Pancreas (tissue), 10 donors: ENCODE results near the gene OPCML. TPM values are rescaled to one million over a fixed set of nuclear protein-coding genes. Genes with fewer than 3 reads are reported as not detected.

Source experiments
- ATAC-seq, 4 donors: fragments of 200-7000 bp; cut with Tn5 transposase; one replicate each; pipeline versions ENCODE4 v1.8.0 to v1.9.1; 2020; ENCODE audit warnings: mild to moderate bottlenecking in 4 of 4, moderate library complexity in 4 of 4
- DNase-seq, 6 donors: peaks; one replicate each; pipeline ENCODE4 v3.0.0-alpha.2; 2020
- FAIRE-seq: peaks from 2 replicates; lab custom pipeline; 2012; peaks lifted over from hg19 to GRCh38; lab: Jason Lieb, UNC
- H3K27ac ChIP-seq, 4 donors: fragments of 200-600 bp; sonication (generic); 1 replicate in 3 of 4; 2 replicates in 1 of 4; pipeline versions ENCODE4 v1.5.0 to v1.8.0; 2020
- H3K27me3 ChIP-seq, 4 donors: fragments of 200-600 bp; one replicate each; pipeline ENCODE4 v1.8.0; 2021
- H3K36me3 ChIP-seq, 3 donors: fragments of 200-600 bp; sonication (generic) in 1 of 3; one replicate each; pipeline versions ENCODE4 v1.5.0 to v1.8.0; 2020 to 2021
- H3K4me1 ChIP-seq, 3 donors: fragments of 200-600 bp; one replicate each; pipeline ENCODE4 v1.8.0; 2021
- H3K4me3 ChIP-seq, 4 donors: fragments of 200-600 bp; sonication (generic) in 2 of 4; one replicate each; pipeline versions ENCODE4 v1.5.0 to v1.8.0; 2020 to 2021
- H3K9me3 ChIP-seq, 4 donors: fragments of 200-600 bp; one replicate each; pipeline ENCODE4 v1.8.0; 2021
- CTCF ChIP-seq, 4 donors: fragments of 200-600 bp; sonication (generic) in 3 of 4; IDR thresholded peaks; one replicate each; pipeline versions ENCODE4 v1.5.0 to v1.8.0; 2021; ENCODE audit warnings: antibody characterized with exemption in 4 of 4
- WGBS, 2 donors: extraction: QIAGEN DNeasy Blood & Tissue Kit; methylation state at CpG; one replicate each; pipeline ENCODE4 v1.1.7; 2013; 5-methylcytosine and 5-hydroxymethylcytosine counted together
- intact Hi-C, 3 donors: fragments of 100-400 bp; cut with DNase I; formaldehyde crosslinking; loops; one replicate each; pipeline versions ENCODE4 v1.11.1 to v1.14.2; 2022
- polyA plus RNA-seq, 2 donors: library from polyadenylated mRNA; stranded (reverse); fragments of 200-250 nt; gene quantifications; one replicate each; pipeline ENCODE4 v1.2.3, GENCODE V29; 2013
- total RNA-seq, 6 donors: library from RNA; stranded (reverse); fragmentation: NEBNext Ultra II Directional in 4 of 6; extraction: Animal tissue kit (Norgen Biotek cat#: 25700) in 4 of 6; gene quantifications; one replicate each; pipeline versions ENCODE4 v1.2.1 to v1.2.4, GENCODE V29; 2021 to 2023
- donor health status: healthy with polysubstance abuse.
- donor health status: DM: no; HTN: no; CAD: no; lungs with moderate emphysema.
- donor health status: DM: no; HTN: no; CAD: no.
- donor health status: control.
- donor health status: control.
- donor health status: Bipolar disorder and iron deficiency.
- donor health status: DM: yes; HTN: yes; CAD: no.
- donor health status: DM: no; HTN: no; CAD: no.
- donor health status: DM: no; HTN: no; CAD: no.
- donor health status: DM: yes; HTN: yes; CAD: no.

Gene OPCML
- total and polyA plus RNA-seq, 8 donors = 0.05 to 0.31 (median 0.19) TPM

- H3K36me3 ChIP-seq = no peaks in the 10 kb centered on the region
Observed at GRCh38 chr11:133222425-133223330, 309.6 kb downstream of the OPCML start.

GRCh38 chr11:133219543-133219942 lies 312.8 kb downstream of the OPCML start:
- WGBS, 2 donors = 62 to 70% methylated on average over 4 of the region's 4 CpGs
- intact Hi-C loops = no loop called here
- no peak for FAIRE-seq

More at GRCh38 chr11:133222425-133223330, 309.6 kb downstream of the OPCML start:
- Histone ChIP-seq H3K4me1 (no peaks in the 10 kb centered on the region), H3K9me3 (no peaks in the 10 kb centered on the region), H3K27ac (no peak overlapping the region), H3K27me3 (no peaks in the 10 kb centered on the region), H3K4me3 (no peak overlapping the region)
- intact Hi-C loops = no loop called here
- no peak for TF ChIP-seq CTCF (IDR thresholded peaks at IDR 0.05)
- no peak for ATAC-seq
- 36 to 39% methylated on average over 13 of the region's 13 CpGs for WGBS, 2 donors
- no peak for DNase-seq
- FAIRE-seq = no peak

GRCh38 chr11:133216813-133217212 lies 315.5 kb downstream of the OPCML start:
- DNase-seq (no peak), FAIRE-seq (no peak), ATAC-seq (no peak)
- Histone ChIP-seq H3K4me1 (no peaks in the 10 kb centered on the region), H3K36me3 (no peaks in the 10 kb centered on the region), H3K27ac (no peak overlapping the region), H3K4me3 (no peak overlapping the region), H3K9me3 (no peaks in the 10 kb centered on the region), H3K27me3 (no peaks in the 10 kb centered on the region)
- intact Hi-C loops = no loop called here
- no peak for TF ChIP-seq CTCF (IDR thresholded peaks at IDR 0.05)

More at GRCh38 chr11:133219543-133219942, 312.8 kb downstream of the OPCML start:
- no peaks in the 10 kb centered on the region for H3K9me3 ChIP-seq
- H3K27ac ChIP-seq = no peak overlapping the region
- TF ChIP-seq CTCF (IDR thresholded peaks at IDR 0.05) = no peak
- no peak for ATAC-seq
- no peak for DNase-seq
- H3K36me3 ChIP-seq = no peaks in the 10 kb centered on the region
- H3K4me1 ChIP-seq = no peaks in the 10 kb centered on the region
- H3K27me3 ChIP-seq = no peaks in the 10 kb centered on the region
- no peak overlapping the region for H3K4me3 ChIP-seq

GRCh38 chr11:133215596-133216230 lies 316.6 kb downstream of the OPCML start:
- no peak for DNase-seq
- Histone ChIP-seq H3K27me3 (no peaks in the 10 kb centered on the region), H3K4me3 (no peak overlapping the region), H3K27ac (no peak overlapping the region), H3K9me3 (no peaks in the 10 kb centered on the region), H3K4me1 (no peaks in the 10 kb centered on the region), H3K36me3 (no peaks in the 10 kb centered on the region)
- intact Hi-C loops = no loop called here
- no peak for FAIRE-seq
- 43 to 54% methylated on average over 10 of the region's 10 CpGs for WGBS, 2 donors
- ATAC-seq = no peak
- no peak for TF ChIP-seq CTCF (IDR thresholded peaks at IDR 0.05)
